Mesothelial cell of epicardium (in vitro differentiated cells): ENCODE results near the gene MVK. TPM values are rescaled to one million over a fixed set of nuclear protein-coding genes. Genes with fewer than 3 reads are reported as not detected.
A peak's percentile ranks its signal among the peaks of the same experiment; 100 is the strongest.

ENCODE experiments used
- DNase-seq, 2 experiments: peaks; one replicate each; pipeline ENCODE4 v3.0.0; 2021; ENCODE audit warnings: low spot score in 2 of 2; ENCODE audit not compliant: unreplicated experiment in 2 of 2
- H3K27ac Mint-ChIP-seq: 2 replicates; pipeline ENCODE4 v1.8.0; 2021; ENCODE audit warnings: mixed read lengths
- H3K27me3 Mint-ChIP-seq: 2 replicates; pipeline ENCODE4 v1.8.0; 2021; ENCODE audit warnings: low read depth, mixed read lengths
- H3K36me3 Mint-ChIP-seq: 2 replicates; pipeline ENCODE4 v1.8.0; 2021; ENCODE audit warnings: mixed read lengths
- H3K4me1 Mint-ChIP-seq: 2 replicates; pipeline ENCODE4 v1.8.0; 2021; ENCODE audit warnings: mixed read lengths
- H3K4me3 Mint-ChIP-seq: 2 replicates; pipeline ENCODE4 v1.8.0; 2021; ENCODE audit warnings: mild to moderate bottlenecking, moderate library complexity, mixed read lengths
- H3K9me3 Mint-ChIP-seq: 2 replicates; pipeline ENCODE4 v1.8.0; 2021; ENCODE audit warnings: mixed read lengths
- CTCF ChIP-seq: fragments of 200-600 bp; sonication (generic); IDR thresholded peaks from one replicate; pipeline ENCODE4 v1.5.0; 2021; ENCODE audit warnings: antibody characterized with exemption; ENCODE audit not compliant: unreplicated experiment
- total RNA-seq: library from RNA; stranded (reverse); gene quantifications from 3 replicates; pipeline ENCODE4 v1.2.1, GENCODE V29; 2021

MVK gene
- total RNA-seq, 1 donor from 2014 or later, result 18.0 TPM

GRCh38 chr12:109580684-109581333 lies 7.2 kb downstream of the MVK start:
- Mint-ChIP-seq H3K36me3 (peaks cover 18% of the 10 kb centered on the region), H3K4me1 (no peaks in the 10 kb centered on the region), H3K4me3 (no peak overlapping the region), H3K9me3 (no peaks in the 10 kb centered on the region), H3K27me3 (no peaks in the 10 kb centered on the region), H3K27ac (peak overlapping the region; percentile 16)
- DNase-seq, result no peak
- no peak for TF ChIP-seq CTCF

GRCh38 chr12:109581334-109581691 lies 7.7 kb downstream of the MVK start:
- H3K27ac Mint-ChIP-seq, result no peak overlapping the region
- DNase-seq, result no peak
- no peaks in the 10 kb centered on the region for H3K4me1 Mint-ChIP-seq
- H3K4me3 Mint-ChIP-seq, result no peak overlapping the region
- H3K36me3 Mint-ChIP-seq, result peaks cover 17% of the 10 kb centered on the region
- TF ChIP-seq CTCF, result no peak
- H3K27me3 Mint-ChIP-seq, result no peaks in the 10 kb centered on the region
- no peaks in the 10 kb centered on the region for H3K9me3 Mint-ChIP-seq

- H3K36me3 Mint-ChIP-seq, result peaks cover 16% of the 10 kb centered on the region
- H3K27ac Mint-ChIP-seq, result no peak overlapping the region
- H3K9me3 Mint-ChIP-seq, result no peaks in the 10 kb centered on the region
- no peak for TF ChIP-seq CTCF
- H3K27me3 Mint-ChIP-seq, result no peaks in the 10 kb centered on the region
- no peaks in the 10 kb centered on the region for H3K4me1 Mint-ChIP-seq
- no peak for DNase-seq
- H3K4me3 Mint-ChIP-seq, result no peak overlapping the region
These were observed 8.3 kb downstream of the MVK start for GRCh38 chr12:109581856-109582255.

- TF ChIP-seq CTCF, result no peak
- H3K36me3 Mint-ChIP-seq, result peaks cover 14% of the 10 kb centered on the region
- H3K27ac Mint-ChIP-seq, result peak overlapping the region; percentile 39
- no peaks in the 10 kb centered on the region for H3K4me1 Mint-ChIP-seq
- no peaks in the 10 kb centered on the region for H3K27me3 Mint-ChIP-seq
- DNase-seq, result no peak
- no peaks in the 10 kb centered on the region for H3K9me3 Mint-ChIP-seq
- H3K4me3 Mint-ChIP-seq, result no peak overlapping the region
These were observed 9.0 kb downstream of the MVK start for GRCh38 chr12:109582636-109583035.

GRCh38 chr12:109583733-109584132 lies 10.1 kb downstream of the MVK start:
- H3K27me3 Mint-ChIP-seq, result no peaks in the 10 kb centered on the region
- no peak overlapping the region for H3K4me3 Mint-ChIP-seq
- TF ChIP-seq CTCF, result no peak
- no peaks in the 10 kb centered on the region for H3K4me1 Mint-ChIP-seq
- H3K9me3 Mint-ChIP-seq, result no peaks in the 10 kb centered on the region
- no peak overlapping the region for H3K27ac Mint-ChIP-seq
- H3K36me3 Mint-ChIP-seq, result peaks cover 17% of the 10 kb centered on the region
- no peak for DNase-seq
